ENCODE data around the gene B3GNT2. TPM values are rescaled to one million over a fixed set of nuclear protein-coding genes. Genes with fewer than 3 reads are reported as not detected.

B3GNT2 gene
- polyA plus RNA-seq, 1 experiment: 9.4 TPM

DNA sequence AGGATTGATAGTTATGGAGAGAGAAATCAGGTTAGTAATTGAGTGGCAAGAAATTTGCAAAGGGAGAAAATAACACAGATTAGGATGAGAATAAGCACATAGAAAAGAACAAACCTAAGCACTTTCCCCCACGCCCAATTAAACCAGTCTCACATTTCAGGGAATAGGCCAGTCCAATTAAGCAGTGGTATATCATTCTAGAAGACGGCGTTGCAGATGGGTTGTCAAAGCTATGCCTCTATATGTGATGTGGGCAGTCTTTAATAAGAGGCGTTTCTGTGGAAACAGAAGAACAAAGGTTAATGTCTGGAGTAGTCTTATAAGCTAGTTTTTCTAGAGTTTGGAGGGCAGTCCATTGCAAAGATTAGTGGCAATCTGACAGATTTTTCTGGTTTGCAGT lies 61.6 kb downstream of the B3GNT2 start:
- H3K4me3 ChIP-seq (ENCODE audit: low read depth, low read length): no peak overlapping the region
- no peaks in the 10 kb centered on the region for H3K36me3 ChIP-seq (ENCODE audit: control insufficient read depth, insufficient read depth, low read length)
- ChIA-PET CTCF (no interaction called here), POLR2A (no interaction called here)
- H3K27me3 ChIP-seq (ENCODE audit: control insufficient read depth, insufficient read depth, low read length): peaks cover 2% of the 10 kb centered on the region; the same call in 1 of the 2 replicates
- DNase-seq (ENCODE audit: low read depth): no peak
- TF ChIP-seq, protein P1, sequence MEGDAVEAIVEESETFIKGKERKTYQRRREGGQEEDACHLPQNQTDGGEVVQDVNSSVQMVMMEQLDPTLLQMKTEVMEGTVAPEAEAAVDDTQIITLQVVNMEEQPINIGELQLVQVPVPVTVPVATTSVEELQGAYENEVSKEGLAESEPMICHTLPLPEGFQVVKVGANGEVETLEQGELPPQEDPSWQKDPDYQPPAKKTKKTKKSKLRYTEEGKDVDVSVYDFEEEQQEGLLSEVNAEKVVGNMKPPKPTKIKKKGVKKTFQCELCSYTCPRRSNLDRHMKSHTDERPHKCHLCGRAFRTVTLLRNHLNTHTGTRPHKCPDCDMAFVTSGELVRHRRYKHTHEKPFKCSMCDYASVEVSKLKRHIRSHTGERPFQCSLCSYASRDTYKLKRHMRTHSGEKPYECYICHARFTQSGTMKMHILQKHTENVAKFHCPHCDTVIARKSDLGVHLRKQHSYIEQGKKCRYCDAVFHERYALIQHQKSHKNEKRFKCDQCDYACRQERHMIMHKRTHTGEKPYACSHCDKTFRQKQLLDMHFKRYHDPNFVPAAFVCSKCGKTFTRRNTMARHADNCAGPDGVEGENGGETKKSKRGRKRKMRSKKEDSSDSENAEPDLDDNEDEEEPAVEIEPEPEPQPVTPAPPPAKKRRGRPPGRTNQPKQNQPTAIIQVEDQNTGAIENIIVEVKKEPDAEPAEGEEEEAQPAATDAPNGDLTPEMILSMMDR (IDR thresholded peaks at IDR 0.05; ENCODE audit: insufficient read depth, low read depth, low read length): no peak

DNA sequence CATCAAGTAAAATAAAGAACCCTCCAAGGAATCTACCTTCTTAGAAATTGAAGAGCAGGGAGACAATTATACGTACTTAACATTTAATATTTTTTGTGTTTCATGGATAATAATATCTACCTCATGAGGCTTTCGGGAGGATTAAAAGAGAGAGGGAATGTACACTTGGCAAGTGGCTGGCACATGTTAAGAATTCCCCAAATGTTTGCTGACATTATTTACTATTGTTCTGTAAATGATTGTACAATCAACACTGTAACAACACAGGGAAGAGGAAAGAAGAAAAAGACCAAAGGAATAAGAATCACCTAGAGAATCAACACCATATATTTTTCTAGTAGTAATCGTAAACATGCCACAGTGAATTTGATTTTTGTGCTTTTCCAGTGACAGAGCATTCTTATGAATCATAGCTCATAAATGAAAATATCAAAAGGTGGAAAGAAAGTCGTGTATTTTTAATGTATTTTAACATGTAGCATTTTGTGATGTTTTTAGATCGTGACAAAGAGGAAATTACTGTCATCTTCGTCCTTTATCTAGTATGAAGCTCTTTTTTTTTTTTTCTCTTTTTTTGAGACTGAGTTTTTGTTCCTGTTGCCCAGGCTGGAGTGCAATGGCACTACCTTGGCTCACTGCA lies 67.3 kb downstream of the B3GNT2 start:
- Histone ChIP-seq H3K27me3 (ENCODE audit: control insufficient read depth, insufficient read depth, low read length) (no peaks in the 10 kb centered on the region), H3K4me3 (ENCODE audit: low read depth, low read length) (no peak overlapping the region), H3K36me3 (ENCODE audit: control insufficient read depth, insufficient read depth, low read length) (no peaks in the 10 kb centered on the region)
- ChIA-PET CTCF (no interaction called here), POLR2A (no interaction called here)
- DNase-seq (ENCODE audit: low read depth): no peak
- TF ChIP-seq, protein P1 (IDR thresholded peaks at IDR 0.05; ENCODE audit: insufficient read depth, low read depth, low read length): no peak

DNA sequence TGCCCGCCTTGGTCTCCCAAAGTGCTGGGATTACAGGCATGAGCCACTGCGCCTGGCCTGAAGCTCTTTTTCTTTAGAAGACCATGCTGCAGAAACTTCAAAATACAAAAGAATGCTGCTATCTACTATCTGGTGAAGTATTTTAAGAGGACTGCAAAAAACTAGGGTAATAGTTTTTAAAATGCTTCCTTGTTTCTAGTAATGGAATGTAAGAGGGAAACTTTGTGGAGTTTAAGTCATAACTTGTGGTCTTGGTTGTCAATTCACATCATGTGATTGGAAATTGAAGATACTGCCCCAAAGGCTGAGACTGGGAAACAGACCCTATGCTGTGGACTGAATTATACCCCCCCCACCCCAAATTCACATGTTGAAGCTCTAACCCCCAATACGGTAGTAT lies 68.3 kb downstream of the B3GNT2 start:
- H3K27me3 ChIP-seq (ENCODE audit: control insufficient read depth, insufficient read depth, low read length): no peaks in the 10 kb centered on the region
- H3K4me3 ChIP-seq (ENCODE audit: low read depth, low read length): no peak overlapping the region
- POLR2A ChIA-PET: no interaction called here
- no peak for DNase-seq (ENCODE audit: low read depth)
- CTCF ChIA-PET: no interaction called here
- no peaks in the 10 kb centered on the region for H3K36me3 ChIP-seq (ENCODE audit: control insufficient read depth, insufficient read depth, low read length)
- TF ChIP-seq, protein P1 (IDR thresholded peaks at IDR 0.05; ENCODE audit: insufficient read depth, low read depth, low read length): no peak

DNA sequence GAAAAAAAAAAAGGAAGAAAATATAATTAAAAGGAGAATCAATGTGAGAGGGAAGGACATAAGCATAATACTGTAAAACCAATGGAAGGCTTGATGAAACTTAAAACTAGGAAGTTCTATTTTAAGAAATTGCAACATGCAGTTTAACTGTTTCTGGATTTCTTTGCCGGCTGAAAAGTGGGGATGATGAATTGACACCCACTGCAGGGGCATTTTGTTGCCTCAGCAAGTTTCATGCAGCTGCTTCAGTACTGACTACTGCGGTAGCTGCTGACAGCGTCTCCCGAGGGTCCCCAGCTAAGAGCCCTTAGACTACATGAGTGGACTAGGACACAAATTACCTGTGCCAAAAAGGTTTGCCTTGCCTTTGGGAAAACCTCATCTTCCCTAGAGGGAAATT lies 69.2 kb downstream of the B3GNT2 start:
- ChIA-PET CTCF (no interaction called here), POLR2A (no interaction called here)
- Histone ChIP-seq H3K27me3 (ENCODE audit: control insufficient read depth, insufficient read depth, low read length) (no peaks in the 10 kb centered on the region), H3K4me3 (ENCODE audit: low read depth, low read length) (no peak overlapping the region), H3K36me3 (ENCODE audit: control insufficient read depth, insufficient read depth, low read length) (no peaks in the 10 kb centered on the region)
- TF ChIP-seq, protein P1 (IDR thresholded peaks at IDR 0.05; ENCODE audit: insufficient read depth, low read depth, low read length): no peak
- DNase-seq (ENCODE audit: low read depth): no peak

DNA sequence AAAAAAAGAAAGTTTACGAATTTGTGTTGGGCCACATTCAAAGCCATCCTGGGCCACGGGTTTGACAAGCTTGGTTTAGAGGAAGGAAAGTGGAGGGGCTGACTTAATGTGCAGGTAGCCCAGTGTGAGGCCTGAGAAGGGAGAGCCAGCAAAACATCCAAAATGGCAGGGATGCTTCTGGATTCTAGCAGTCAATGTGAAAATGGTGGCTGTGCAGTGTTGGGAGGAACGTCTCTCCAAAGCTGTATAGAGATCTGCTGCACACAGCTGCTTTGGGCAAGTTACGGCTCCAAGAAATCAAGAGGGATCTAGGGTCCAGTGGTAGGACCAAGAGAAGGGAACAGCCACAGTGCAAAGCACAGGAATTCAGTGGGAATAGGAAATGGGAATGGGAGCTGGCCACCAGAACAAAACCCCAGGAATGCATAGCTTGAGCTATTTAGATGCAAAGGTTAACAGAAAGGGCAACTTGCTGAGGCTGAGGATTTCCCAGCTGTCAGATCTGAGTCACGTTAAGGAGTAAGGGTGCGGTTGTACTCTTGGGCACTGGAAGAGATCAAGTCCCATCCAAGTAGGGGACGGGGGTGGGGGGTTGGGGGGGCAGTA lies 70.6 kb downstream of the B3GNT2 start:
- no peaks in the 10 kb centered on the region for H3K36me3 ChIP-seq (ENCODE audit: control insufficient read depth, insufficient read depth, low read length)
- DNase-seq (ENCODE audit: low read depth): peak; percentile 49
- TF ChIP-seq, protein P1 (IDR thresholded peaks at IDR 0.05; ENCODE audit: insufficient read depth, low read depth, low read length): no peak
- H3K27me3 ChIP-seq (ENCODE audit: control insufficient read depth, insufficient read depth, low read length): no peaks in the 10 kb centered on the region
- H3K4me3 ChIP-seq (ENCODE audit: low read depth, low read length): no peak overlapping the region
- ChIA-PET POLR2A (no interaction called here), CTCF (interaction anchor here (0.6 kb wide), 1 partner anchor 45 kb away, joined by 4 read pairs; no protein-coding TSS in a partner anchor)

All from BJ (cell line).